SJSA1 (cell line): ENCODE measurements around the gene TBC1D2. TPM values are rescaled to one million over a fixed set of nuclear protein-coding genes. Genes with fewer than 3 reads are reported as not detected.

ENCODE experiments used
- DNase-seq, 2 experiments: peaks; one replicate each; pipeline ENCODE4 v3.0.0-alpha.2; 2015 to 2020; ENCODE audit warnings: low spot score in 2 of 2, low read depth in 1 of 2
- H3K27ac ChIP-seq: fragments of 250-450 bp; sonication (Bioruptor Pico); 2 replicates; pipeline ENCODE4 v1.5.1; 2020; ENCODE audit warnings: mild to moderate bottlenecking, moderate library complexity
- H3K27me3 ChIP-seq: fragments of 250-450 bp; sonication (Bioruptor Pico); replicated peaks from 2 replicates; pipeline ENCODE4 v1.5.1; 2020; ENCODE audit warnings: mild to moderate bottlenecking, moderate library complexity
- H3K36me3 ChIP-seq: fragments of 250-450 bp; sonication (Bioruptor Pico); 2 replicates; pipeline ENCODE4 v1.5.1; 2020; ENCODE audit warnings: mild to moderate bottlenecking
- H3K4me1 ChIP-seq: fragments of 250-450 bp; sonication (Bioruptor Pico); replicated peaks from 2 replicates; pipeline ENCODE4 v1.6.1; 2021; ENCODE audit warnings: mild to moderate bottlenecking
- H3K4me3 ChIP-seq: fragments of 250-450 bp; sonication (Bioruptor Pico); 2 replicates; pipeline ENCODE4 v1.5.1; 2020; ENCODE audit warnings: mild to moderate bottlenecking
- H3K9me3 ChIP-seq: fragments of 250-450 bp; sonication (Bioruptor Pico); replicated peaks from 2 replicates; pipeline ENCODE4 v1.5.1; 2020; ENCODE audit warnings: mild to moderate bottlenecking
- total RNA-seq: library from RNA; depleted of rRNA; stranded (reverse); fragments of >200 nt; shearing (Covaris generic); gene quantifications from 2 replicates; pipeline ENCODE4 v1.2.3, GENCODE V29; 2014; rRNA removed

TBC1D2 gene
- total RNA-seq, 1 experiment from 2014 or later, result 4.4 TPM

- no peak overlapping the region for H3K27ac ChIP-seq
- no peaks in the 10 kb centered on the region for H3K36me3 ChIP-seq
- 0 out of 2 replicates have a peak, but pooled peaks cover 5% of the 10 kb centered on the region for H3K27me3 ChIP-seq
- no peak for DNase-seq
- H3K9me3 ChIP-seq, result no peaks in the 10 kb centered on the region
- no peak overlapping the region for H3K4me3 ChIP-seq
- H3K4me1 ChIP-seq, result no peaks in the 10 kb centered on the region
These were observed 93.6 kb downstream of the TBC1D2 start for GRCh38 chr9:98161851-98162250.

GRCh38 chr9:98159790-98160189 is 95.7 kb downstream of the TBC1D2 start:
- Histone ChIP-seq H3K4me3 (no peak overlapping the region), H3K36me3 (no peaks in the 10 kb centered on the region), H3K4me1 (no peaks in the 10 kb centered on the region), H3K9me3 (no peaks in the 10 kb centered on the region), H3K27me3 (no peaks in the 10 kb centered on the region), H3K27ac (no peak overlapping the region)
- no peak for DNase-seq

- Histone ChIP-seq H3K4me3 (no peak overlapping the region), H3K27ac (no peak overlapping the region), H3K36me3 (no peaks in the 10 kb centered on the region), H3K4me1 (no peaks in the 10 kb centered on the region), H3K9me3 (no peaks in the 10 kb centered on the region), H3K27me3 (no peaks in the 10 kb centered on the region)
- no peak for DNase-seq
These were observed 96.1 kb downstream of the TBC1D2 start for GRCh38 chr9:98159301-98159700.

- no peak overlapping the region for H3K27ac ChIP-seq
- H3K27me3 ChIP-seq, result no peaks in the 10 kb centered on the region
- no peaks in the 10 kb centered on the region for H3K36me3 ChIP-seq
- H3K4me3 ChIP-seq, result no peak overlapping the region
- DNase-seq, result no peak
- H3K4me1 ChIP-seq, result no peaks in the 10 kb centered on the region
- H3K9me3 ChIP-seq, result no peaks in the 10 kb centered on the region
These were observed 97.2 kb downstream of the TBC1D2 start for GRCh38 chr9:98158071-98158831.

GRCh38 chr9:98157372-98157771 is 98.1 kb downstream of the TBC1D2 start:
- H3K9me3 ChIP-seq, result no peaks in the 10 kb centered on the region
- no peaks in the 10 kb centered on the region for H3K27me3 ChIP-seq
- H3K4me1 ChIP-seq, result no peaks in the 10 kb centered on the region
- no peak for DNase-seq
- no peak overlapping the region for H3K27ac ChIP-seq
- H3K4me3 ChIP-seq, result no peak overlapping the region
- H3K36me3 ChIP-seq, result no peaks in the 10 kb centered on the region

- DNase-seq, result no peak
- H3K27me3 ChIP-seq, result no peaks in the 10 kb centered on the region
- no peaks in the 10 kb centered on the region for H3K36me3 ChIP-seq
These were observed 100.8 kb downstream of the TBC1D2 start for GRCh38 chr9:98154678-98155077.

GRCh38 chr9:98152526-98152925 is 102.9 kb downstream of the TBC1D2 start:
- Histone ChIP-seq H3K27ac (no peak overlapping the region), H3K9me3 (no peaks in the 10 kb centered on the region), H3K36me3 (no peaks in the 10 kb centered on the region), H3K4me3 (no peak overlapping the region), H3K27me3 (no peaks in the 10 kb centered on the region), H3K4me1 (no peaks in the 10 kb centered on the region)
- DNase-seq, result no peak

More at GRCh38 chr9:98154678-98155077, 100.8 kb downstream of the TBC1D2 start:
- no peaks in the 10 kb centered on the region for H3K9me3 ChIP-seq
- H3K4me3 ChIP-seq, result no peak overlapping the region
- no peaks in the 10 kb centered on the region for H3K4me1 ChIP-seq
- no peak overlapping the region for H3K27ac ChIP-seq

- H3K9me3 ChIP-seq, result no peaks in the 10 kb centered on the region
- H3K27ac ChIP-seq, result no peak overlapping the region
- H3K4me3 ChIP-seq, result no peak overlapping the region
- no peaks in the 10 kb centered on the region for H3K36me3 ChIP-seq
- DNase-seq, result no peak
- no peaks in the 10 kb centered on the region for H3K27me3 ChIP-seq
- H3K4me1 ChIP-seq, result no peaks in the 10 kb centered on the region
These were observed 104.7 kb downstream of the TBC1D2 start for GRCh38 chr9:98150721-98151120.

- no peaks in the 10 kb centered on the region for H3K4me1 ChIP-seq
- H3K4me3 ChIP-seq, result no peak overlapping the region
- no peaks in the 10 kb centered on the region for H3K27me3 ChIP-seq
- H3K27ac ChIP-seq, result no peak overlapping the region
- no peaks in the 10 kb centered on the region for H3K36me3 ChIP-seq
- H3K9me3 ChIP-seq, result no peaks in the 10 kb centered on the region
- no peak for DNase-seq
These were observed 105.3 kb downstream of the TBC1D2 start for GRCh38 chr9:98150164-98150563.

GRCh38 chr9:98149422-98149821 is 106.0 kb downstream of the TBC1D2 start:
- H3K4me3 ChIP-seq, result no peak overlapping the region
- no peak overlapping the region for H3K27ac ChIP-seq
- DNase-seq, result no peak
- no peaks in the 10 kb centered on the region for H3K36me3 ChIP-seq
- H3K27me3 ChIP-seq, result no peaks in the 10 kb centered on the region
- H3K4me1 ChIP-seq, result no peaks in the 10 kb centered on the region
- H3K9me3 ChIP-seq, result no peaks in the 10 kb centered on the region

Other genes starting within 250 kb of the TBC1D2 start
- 160 and 167 TPM in 2 replicates for gene NANS, start 198.9 kb downstream of the TBC1D2 start, total RNA-seq
- gene TRIM14, start 136.4 kb downstream of the TBC1D2 start, total RNA-seq, result 4.0 and 6.5 TPM in 2 replicates
- gene CORO2A, start 63.0 kb downstream of the TBC1D2 start, total RNA-seq, result 0.16 TPM in 2 replicates